ENCODE data around the gene RAD51C. TPM values are rescaled to one million over a fixed set of nuclear protein-coding genes. Genes with fewer than 3 reads are reported as not detected.
"Not testable (repeated sequence)": the region's sequence is repeated elsewhere in the genome, so short reads cannot be mapped to it uniquely, and the experiment has no call there.

RAD51C gene
- total RNA-seq, 2 experiments from 2014 or later, result 51.0 to 118 TPM

GRCh38 chr17:58764373-58764772, 72.0 kb downstream of the RAD51C start:
- intact Hi-C loops (cut with micrococcal nuclease; ENCODE audit: unreplicated experiment), result no loop called here
- BruUV-seq (replicated peaks), result no TSS peak
- POLR2A ChIA-PET, result no interaction called here
- no peaks in the 10 kb centered on the region for H3K4me1 ChIP-seq (ENCODE audit: insufficient read depth, low read length, poor library complexity, severe bottlenecking)
- CTCF ChIA-PET (ENCODE audit: unreplicated experiment), result no interaction called here
- no peaks in the 10 kb centered on the region for H3K79me2 ChIP-seq (ENCODE audit: insufficient read depth, low read depth, low read length)
- H4K20me1 ChIP-seq (ENCODE audit: insufficient read depth, low read length), result no peaks in the 10 kb centered on the region
- no peak overlapping the region for H3K4me3 ChIP-seq (ENCODE audit: low read depth, low read length, poor library complexity, severe bottlenecking)
- H3K9me3 ChIP-seq (ENCODE audit: low read length), result no peaks in the 10 kb centered on the region
- TF ChIP-seq EZH2phosphoT487 (IDR thresholded peaks at IDR 0.05; ENCODE audit: borderline replicate concordance, low read depth, low read length), result no peak
- TF ChIP-seq, protein P1, sequence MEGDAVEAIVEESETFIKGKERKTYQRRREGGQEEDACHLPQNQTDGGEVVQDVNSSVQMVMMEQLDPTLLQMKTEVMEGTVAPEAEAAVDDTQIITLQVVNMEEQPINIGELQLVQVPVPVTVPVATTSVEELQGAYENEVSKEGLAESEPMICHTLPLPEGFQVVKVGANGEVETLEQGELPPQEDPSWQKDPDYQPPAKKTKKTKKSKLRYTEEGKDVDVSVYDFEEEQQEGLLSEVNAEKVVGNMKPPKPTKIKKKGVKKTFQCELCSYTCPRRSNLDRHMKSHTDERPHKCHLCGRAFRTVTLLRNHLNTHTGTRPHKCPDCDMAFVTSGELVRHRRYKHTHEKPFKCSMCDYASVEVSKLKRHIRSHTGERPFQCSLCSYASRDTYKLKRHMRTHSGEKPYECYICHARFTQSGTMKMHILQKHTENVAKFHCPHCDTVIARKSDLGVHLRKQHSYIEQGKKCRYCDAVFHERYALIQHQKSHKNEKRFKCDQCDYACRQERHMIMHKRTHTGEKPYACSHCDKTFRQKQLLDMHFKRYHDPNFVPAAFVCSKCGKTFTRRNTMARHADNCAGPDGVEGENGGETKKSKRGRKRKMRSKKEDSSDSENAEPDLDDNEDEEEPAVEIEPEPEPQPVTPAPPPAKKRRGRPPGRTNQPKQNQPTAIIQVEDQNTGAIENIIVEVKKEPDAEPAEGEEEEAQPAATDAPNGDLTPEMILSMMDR (conservative IDR thresholded peaks at IDR 0.05; ENCODE audit: low read length), result no peak
- no peak for DNase-seq (ENCODE audit: low spot score)
- H3K27ac ChIP-seq (ENCODE audit: low read depth, low read length, poor library complexity, severe bottlenecking), result no peak overlapping the region
- no peak overlapping the region for H3K4me2 ChIP-seq (ENCODE audit: low read length)
- no peaks in the 10 kb centered on the region for H3K9me2 ChIP-seq (ENCODE audit: insufficient read depth, low read length)
- no peak overlapping the region for H2AFZ ChIP-seq (ENCODE audit: low read length)
- no peaks in the 10 kb centered on the region for H3K36me3 ChIP-seq (ENCODE audit: insufficient read depth, low read length)

DNA sequence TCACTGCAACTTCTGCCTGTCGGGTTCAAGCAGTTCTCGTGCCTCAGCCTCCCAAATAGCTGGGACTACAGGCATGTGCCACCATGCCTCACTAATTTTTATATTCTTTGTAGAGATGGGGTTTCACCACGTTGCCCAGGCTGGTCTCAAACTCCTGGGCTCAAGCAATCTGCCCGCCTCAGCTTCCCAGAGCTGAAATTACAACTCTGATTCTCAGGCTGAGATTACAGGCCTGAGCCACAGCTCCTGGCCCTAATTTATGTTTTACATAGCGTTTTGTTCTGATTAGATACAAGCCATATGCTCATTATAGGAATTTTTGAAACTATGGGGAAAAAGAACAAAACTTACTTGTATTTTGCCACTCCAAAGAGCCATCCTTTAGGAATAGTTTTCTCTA, 86.1 kb downstream of the RAD51C start:
- POLR2A ChIA-PET; H4K20me1 ChIP-seq (ENCODE audit: insufficient read depth, low read length); H3K4me1 ChIP-seq (ENCODE audit: insufficient read depth, low read length, poor library complexity, severe bottlenecking); H3K4me2 ChIP-seq (ENCODE audit: low read length); H3K9me3 ChIP-seq (ENCODE audit: low read length); BruUV-seq (replicated peaks); H3K36me3 ChIP-seq (ENCODE audit: insufficient read depth, low read length); H3K79me2 ChIP-seq (ENCODE audit: insufficient read depth, low read depth, low read length); H3K27ac ChIP-seq (ENCODE audit: low read depth, low read length, poor library complexity, severe bottlenecking); H3K9me2 ChIP-seq (ENCODE audit: insufficient read depth, low read length); CTCF ChIA-PET (ENCODE audit: unreplicated experiment); intact Hi-C loops (cut with micrococcal nuclease; ENCODE audit: unreplicated experiment); H2AFZ ChIP-seq (ENCODE audit: low read length); DNase-seq (ENCODE audit: low spot score); H3K4me3 ChIP-seq (ENCODE audit: low read depth, low read length, poor library complexity, severe bottlenecking): not testable (repeated sequence)

GRCh38 chr17:58779446-58779845, 87.0 kb downstream of the RAD51C start:
- Histone ChIP-seq H4K20me1 (ENCODE audit: insufficient read depth, low read length) (no peaks in the 10 kb centered on the region), H3K79me2 (ENCODE audit: insufficient read depth, low read depth, low read length) (no peaks in the 10 kb centered on the region), H3K9me2 (ENCODE audit: insufficient read depth, low read length) (no peaks in the 10 kb centered on the region), H3K36me3 (ENCODE audit: insufficient read depth, low read length) (no peaks in the 10 kb centered on the region), H3K9me3 (ENCODE audit: low read length) (no peaks in the 10 kb centered on the region), H3K27ac (ENCODE audit: low read depth, low read length, poor library complexity, severe bottlenecking) (no peak overlapping the region), H3K4me2 (ENCODE audit: low read length) (no peak overlapping the region), H2AFZ (ENCODE audit: low read length) (no peak overlapping the region), H3K4me1 (ENCODE audit: insufficient read depth, low read length, poor library complexity, severe bottlenecking) (no peaks in the 10 kb centered on the region), H3K4me3 (ENCODE audit: low read depth, low read length, poor library complexity, severe bottlenecking) (no peak overlapping the region)
- intact Hi-C loops (cut with micrococcal nuclease; ENCODE audit: unreplicated experiment), result no loop called here
- ChIA-PET POLR2A (no interaction called here), CTCF (ENCODE audit: unreplicated experiment) (no interaction called here)
- DNase-seq (ENCODE audit: low spot score), result no peak
- TF ChIP-seq, protein P1 (conservative IDR thresholded peaks at IDR 0.05; ENCODE audit: low read length), result no peak
- no peak for TF ChIP-seq EZH2phosphoT487 (IDR thresholded peaks at IDR 0.05; ENCODE audit: borderline replicate concordance, low read depth, low read length)
- BruUV-seq (replicated peaks), result no TSS peak

All from OCI-LY7 (cell line).